Upper lobe of left lung (tissue), 4 donors: ENCODE data around the gene ALCAM.

Experiments
- CTCF ChIP-seq, 6 experiments: fragments of 450-650 bp in 4 of 6; fragments of 200-600 bp in 2 of 6; sonication (generic) in 2 of 6; IDR thresholded peaks; one replicate each; pipeline ENCODE4 v1.5.1; 2016 to 2019; ENCODE audit warnings: antibody characterized with exemption in 6 of 6
- POLR2A ChIP-seq, 4 donors: fragments of 450-650 bp; IDR thresholded peaks; one replicate each; pipeline ENCODE4 v1.5.1; 2016 to 2017; ENCODE audit warnings: antibody characterized with exemption in 4 of 4, mild to moderate bottlenecking in 2 of 4
- POLR2AphosphoS5 ChIP-seq, 2 donors: sonication (generic); formaldehyde crosslinking; IDR thresholded peaks; one replicate each; pipeline ENCODE4 v1.5.1; 2017; ENCODE audit warnings: antibody characterized with exemption in 2 of 2

GRCh38 chr3:105323274-105323599, 43.5 kb upstream of the ALCAM start:
- TF ChIP-seq CTCF (IDR thresholded peaks at IDR 0.05) (no peak), POLR2A (IDR thresholded peaks at IDR 0.05) (no peak), POLR2AphosphoS5 (IDR thresholded peaks at IDR 0.05) (no peak)
